ENCODE measurements around the gene SLC16A3. TPM values are rescaled to one million over a fixed set of nuclear protein-coding genes. Genes with fewer than 3 reads are reported as not detected.

Gene SLC16A3
- total and polyA plus RNA-seq, 2 of the 4 experiments (the other 2 are of a cell fraction), result 49.1 to 181 TPM

- H2BK120ac ChIP-seq (ENCODE audit: low read depth, low read length), result no peak overlapping the region
- peaks cover 8% of the 10 kb centered on the region for H3K9me1 ChIP-seq (ENCODE audit: insufficient read depth, low read length)
- no peak overlapping the region for H3K27ac ChIP-seq (ENCODE audit: insufficient read depth, low read length)
- ChIA-PET POLR2A (ENCODE audit: unreplicated experiment) (no interaction called here), CTCF (no interaction called here)
- no peak overlapping the region for H2BK20ac ChIP-seq (ENCODE audit: low read depth, low read length)
- no peak overlapping the region for H2BK5ac ChIP-seq (ENCODE audit: low read depth, low read length, poor library complexity, severe bottlenecking)
- no peak overlapping the region for H3K56ac ChIP-seq (ENCODE audit: extremely low read depth, insufficient read depth, low read length)
- H4K8ac ChIP-seq (ENCODE audit: low read depth in 2 of 2, low read length in 2 of 2), result no peak overlapping the region
- intact Hi-C loops (cut with micrococcal nuclease) (no loop called here), dilution Hi-C loops (cut with HindIII; ENCODE audit: low sequenced_read_pairs, unreplicated experiment) (no loop called here), in situ Hi-C loops (cut with MboI; ENCODE audit: low sequenced_read_pairs) (no loop called here)
- no peak overlapping the region for H4K5ac ChIP-seq (ENCODE audit: low read depth, low read length)
- H3K18ac ChIP-seq (ENCODE audit: low read depth, low read length), result no peak overlapping the region
- TF ChIP-seq MAZ (IDR thresholded peaks at IDR 0.05; ENCODE audit: borderline replicate concordance, low read depth, low read length) (no peak), USF2 (IDR thresholded peaks at IDR 0.05; ENCODE audit: low read depth, low read length) (no peak), BHLHE40 (IDR thresholded peaks at IDR 0.05; ENCODE audit: low read depth, low read length) (no peak), CHD1 (IDR thresholded peaks at IDR 0.05; ENCODE audit: low read depth, low read length) (no peak), RCOR1 (IDR thresholded peaks at IDR 0.05; ENCODE audit: insufficient replicate concordance, low read length) (no peak), POLR2A (IDR thresholded peaks at IDR 0.05; ENCODE audit: low read depth, low read length) (no peak), MXI1 (IDR thresholded peaks at IDR 0.05; ENCODE audit: borderline replicate concordance, low read depth, low read length) (no peak), SMC3 (IDR thresholded peaks at IDR 0.05; ENCODE audit: low read depth, low read length) (no peak), CEBPB (IDR thresholded peaks at IDR 0.05; ENCODE audit: low read depth, low read length) (no peak), FOS (IDR thresholded peaks at IDR 0.05; ENCODE audit: low read depth, low read length) (no peak), RFX5 (IDR thresholded peaks at IDR 0.05; ENCODE audit: low read depth, low read length) (no peak), RAD21 (IDR thresholded peaks at IDR 0.05; ENCODE audit: low read length) (no peak), CTCF (conservative IDR thresholded peaks at IDR 0.05; ENCODE audit: low read depth, low read length) (no peak), ELK1 (IDR thresholded peaks at IDR 0.05; ENCODE audit: borderline replicate concordance, low read depth, low read length) (no peak), NFE2L2 (IDR thresholded peaks at IDR 0.05; ENCODE audit: low read depth, low read length) (no peak), MAFK (IDR thresholded peaks at IDR 0.05; ENCODE audit: low read depth, low read length) (no peak)
- H3K4ac ChIP-seq (ENCODE audit: low read depth, low read length), result no peak overlapping the region
- no peaks in the 10 kb centered on the region for H3K27me3 ChIP-seq (ENCODE audit: control insufficient read depth, insufficient read depth, low read length)
- no peak overlapping the region for H3K4me3 ChIP-seq (ENCODE audit: insufficient read depth, low read depth, low read length)
- BruUV-seq (replicated peaks), result no TSS peak
- no peaks in the 10 kb centered on the region for H3K9me3 ChIP-seq (ENCODE audit: control insufficient read depth, insufficient read depth, low read length)
- H3K79me1 ChIP-seq (ENCODE audit: low read depth in 1 of 2, low read length in 2 of 2), result peaks cover 2 to 17% of the 10 kb centered on the region in 2 experiments; a peak in 2 of 4 replicates
- H3K4me1 ChIP-seq (ENCODE audit: control insufficient read depth, insufficient read depth, low read length), result peaks cover 7% of the 10 kb centered on the region
- H4K91ac ChIP-seq (ENCODE audit: insufficient read depth, low read depth, low read length), result no peak overlapping the region
- H3K36me3 ChIP-seq (ENCODE audit: control insufficient read depth, insufficient read depth, low read length), result peaks cover 1% of the 10 kb centered on the region
- ATAC-seq (ENCODE audit: low read depth), result no peak
- H4K20me1 ChIP-seq (ENCODE audit: insufficient read depth, low read length), result peaks cover 8% of the 10 kb centered on the region
- no peak overlapping the region for H3K4me2 ChIP-seq (ENCODE audit: low read depth, low read length)
- H2AFZ ChIP-seq (replicated peaks; ENCODE audit: low read length, poor library complexity), result no peak overlapping the region
- WGBS, 2 experiments (ENCODE audit: extremely low coverage in 2 of 2, insufficient read length in 1 of 2), result 70% methylated on average over 2 of the region's 5 CpGs; no CpG with 5 or more reads in 1 of the 2 experiments
- H2AK5ac ChIP-seq (ENCODE audit: low read depth, low read length), result no peak overlapping the region
- no peak overlapping the region for H2AK9ac ChIP-seq (replicated peaks; ENCODE audit: low read depth, low read length, poor library complexity)
- H3K14ac ChIP-seq (replicated peaks; ENCODE audit: low read depth, low read length), result no peak overlapping the region
- H3K23ac ChIP-seq (ENCODE audit: low read depth, low read length), result no peak overlapping the region
- DNase-seq, result no peak
- no peak overlapping the region for H2BK15ac ChIP-seq (ENCODE audit: low read depth, low read length)
- H3K9ac ChIP-seq (ENCODE audit: low read depth, low read length), result no peak overlapping the region
These were observed 48.1 kb downstream of the SLC16A3 start for GRCh38 chr17:82276938-82277337.
